ENCODE data around the gene ADAMTS18.

- no peak for TF ChIP-seq CTCF (IDR thresholded peaks at IDR 0.05; ENCODE audit: insufficient read depth, low read length)
- no peak for TF ChIP-seq POLR2AphosphoS5 (IDR thresholded peaks at IDR 0.05; ENCODE audit: low read depth)
Measured at GRCh38 chr16:77310877-77311276, 124.0 kb downstream of the ADAMTS18 start.
